HepG2 (cell line): ENCODE measurements around the gene JAGN1. TPM values are rescaled to one million over a fixed set of nuclear protein-coding genes. Genes with fewer than 3 reads are reported as not detected.

Experiments used
- ATAC-seq: fragments of 200-7000 bp; cut with Tn5 transposase; 3 replicates; pipeline ENCODE4 v1.9.1; 2020; ENCODE audit warnings: mild to moderate bottlenecking, moderate library complexity
- BruUV-seq: library from RNA; stranded (reverse); fragments of 400-500 nt; replicated peaks from 2 replicates; lab custom pipeline; 2021; lab: Mats Ljungman, UMichigan
- CTCF ChIA-PET: fragments of 300-600 bp; formaldehyde crosslinking; extraction: SDS; loops from one replicate; lab custom pipeline; 2021; ENCODE audit warnings: low total read pairs, inconsistent platforms, low intra/inter-chr PET ratio; lab: Yijun Ruan, JAX
- POLR2A ChIA-PET: fragments of 350-600 bp; sonication (Branson Sonifier 250); formaldehyde crosslinking; loops from one replicate; lab custom pipeline; 2020; ENCODE audit warnings: antibody characterized with exemption, inconsistent platforms; lab: Yijun Ruan, JAX
- DNase-seq: peaks from one replicate; pipeline ENCODE4 v3.0.0-alpha.2; 2015; ENCODE audit warnings: low spot score
- FAIRE-seq: peaks from 3 replicates; lab custom pipeline; 2011; peaks lifted over from hg19 to GRCh38; lab: Jason Lieb, UNC
- H2AFZ ChIP-seq: one replicate; pipeline ENCODE4 v1.6.1; 2011; ENCODE audit warnings: low read length, inconsistent platforms
- H3K27ac ChIP-seq: fragments of 300-600 bp; 3 replicates; pipeline ENCODE4 v1.8.0; 2011; ENCODE audit warnings: mixed run types, mild to moderate bottlenecking, mixed read lengths, low read length, inconsistent platforms; ENCODE audit not compliant: insufficient read depth; ENCODE audit errors: extremely low read length
- H3K27me3 ChIP-seq, 2 experiments: fragments of 200-600 bp in 1 of 2; 2 replicates in 1 of 2; 3 replicates in 1 of 2; pipeline versions ENCODE4 v1.6.0 to v1.8.0; 2011; ENCODE audit warnings: low read length in 2 of 2, mild to moderate bottlenecking in 2 of 2, moderate library complexity in 2 of 2, inconsistent platforms in 1 of 2; ENCODE audit not compliant: insufficient read depth in 2 of 2, control insufficient read depth in 1 of 2
- H3K36me3 ChIP-seq, 2 experiments: fragments of 200-600 bp in 1 of 2; replicated peaks in 1 of 2; 2 replicates in 1 of 2; 3 replicates in 1 of 2; pipeline versions ENCODE4 v1.5.1 to v1.8.0; 2011; ENCODE audit warnings: low read length in 2 of 2, inconsistent platforms in 1 of 2; ENCODE audit not compliant: insufficient read depth in 2 of 2, control insufficient read depth in 1 of 2
- H3K4me1 ChIP-seq: 2 replicates; pipeline ENCODE4 v1.5.1; 2012; ENCODE audit warnings: low read length, inconsistent platforms; ENCODE audit not compliant: insufficient read depth
- H3K4me2 ChIP-seq: 2 replicates; pipeline ENCODE4 v1.6.0; 2011; ENCODE audit warnings: low read depth, low read length, inconsistent platforms
- H3K4me3 ChIP-seq, 3 experiments: fragments of 200-600 bp in 1 of 3; sonication (generic), shearing (Covaris generic) in 1 of 3; replicated peaks in 1 of 3; 2 replicates each; pipeline ENCODE4 v1.5.1; 2011 to 2016; ENCODE audit warnings: low read length in 3 of 3, inconsistent platforms in 2 of 3, low read depth in 2 of 3, mild to moderate bottlenecking in 2 of 3, control low read depth in 1 of 3, mixed read lengths in 1 of 3; ENCODE audit not compliant: insufficient read depth in 1 of 3
- H3K79me2 ChIP-seq: one replicate; pipeline ENCODE4 v1.6.1; 2011; ENCODE audit warnings: low read length, inconsistent platforms; ENCODE audit not compliant: insufficient read depth
- H3K9ac ChIP-seq: 2 replicates; pipeline ENCODE4 v1.6.0; 2011; ENCODE audit warnings: mild to moderate bottlenecking, low read depth, low read length, inconsistent platforms; ENCODE audit not compliant: insufficient read depth
- H3K9me3 ChIP-seq: 2 replicates; pipeline ENCODE4 v1.5.1; 2012; ENCODE audit warnings: mild to moderate bottlenecking, low read length
- H4K20me1 ChIP-seq: 2 replicates; pipeline ENCODE4 v1.6.0; 2011; ENCODE audit warnings: inconsistent platforms, mild to moderate bottlenecking, low read length, moderate library complexity; ENCODE audit not compliant: insufficient read depth
- E2F2 ChIP-seq: sonication (generic); formaldehyde crosslinking; IDR thresholded peaks from 2 replicates; pipeline ENCODE4 v1.4.0; 2020; ENCODE audit warnings: missing genetic modification reagents, borderline replicate concordance
- TFAP4 ChIP-seq: sonication (generic); IDR thresholded peaks from 2 replicates; pipeline ENCODE4 v1.6.1; 2016; ENCODE audit warnings: low read depth, borderline replicate concordance
- ZC3H13 ChIP-seq: sonication (generic); formaldehyde crosslinking; IDR thresholded peaks from 2 replicates; pipeline ENCODE4 v1.8.1; 2023; ENCODE audit warnings: mild to moderate bottlenecking, missing genetic modification reagents, moderate library complexity
- ZNF451 ChIP-seq: sonication (generic); formaldehyde crosslinking; IDR thresholded peaks from 2 replicates; pipeline ENCODE4 v1.5.0; 2020; ENCODE audit warnings: mild to moderate bottlenecking, missing genetic modification reagents
- ZNF598 ChIP-seq: sonication (generic); formaldehyde crosslinking; IDR thresholded peaks from 2 replicates; pipeline ENCODE4 v1.5.1; 2020; ENCODE audit warnings: mild to moderate bottlenecking, missing genetic modification reagents, borderline replicate concordance
- WGBS: methylation state at CpG from one replicate; pipeline ENCODE4 v1.1.6; 2017; ENCODE audit warnings: low lambda C conversion rate; 5-methylcytosine and 5-hydroxymethylcytosine counted together
- in situ Hi-C: cut with HindIII; loops from 2 replicates; pipeline ENCODE4 v1.10.0; 2017; ENCODE audit warnings: low pct_unique_long_range_greater_than_20kb; ENCODE audit not compliant: extremely low pct_ligation_motif_present
- intact Hi-C: fragments of 100-400 bp; cut with micrococcal nuclease; formaldehyde crosslinking; loops from one replicate; pipeline ENCODE4 v1.10.0; 2022; ENCODE audit not compliant: unreplicated experiment
- polyA plus RNA-seq, 8 experiments: library from polyadenylated mRNA; depleted of rRNA in 3 of 8; stranded (reverse) in 7 of 8; unstranded in 1 of 8; fragments of >200 nt; fragmentation: Illumina TruSeq in 4 of 8; extraction: Trizol in 4 of 8; gene quantifications; 2 replicates each; pipeline versions ENCODE4 v1.2.1 to v1.2.3, GENCODE V29; 2011 to 2016; ENCODE audit warnings: low read depth in 4 of 8, missing spikeins in 1 of 8, mixed read lengths in 1 of 8; ENCODE audit not compliant: insufficient read depth in 1 of 8
- total RNA-seq, 5 experiments: library from RNA; depleted of rRNA; stranded (reverse); fragments of >200 nt; fragmentation: Illumina TruSeq; extraction: Trizol; gene quantifications; 2 replicates each; pipeline ENCODE4 v1.2.3, GENCODE V29; 2016; ENCODE audit warnings: low read depth in 1 of 5

Gene JAGN1
- total and polyA plus RNA-seq, 2 of the 13 experiments (the other 11 are each of a cell fraction or from before 2014, with no cell fraction given): 49.9 to 50.9 TPM

DNA sequence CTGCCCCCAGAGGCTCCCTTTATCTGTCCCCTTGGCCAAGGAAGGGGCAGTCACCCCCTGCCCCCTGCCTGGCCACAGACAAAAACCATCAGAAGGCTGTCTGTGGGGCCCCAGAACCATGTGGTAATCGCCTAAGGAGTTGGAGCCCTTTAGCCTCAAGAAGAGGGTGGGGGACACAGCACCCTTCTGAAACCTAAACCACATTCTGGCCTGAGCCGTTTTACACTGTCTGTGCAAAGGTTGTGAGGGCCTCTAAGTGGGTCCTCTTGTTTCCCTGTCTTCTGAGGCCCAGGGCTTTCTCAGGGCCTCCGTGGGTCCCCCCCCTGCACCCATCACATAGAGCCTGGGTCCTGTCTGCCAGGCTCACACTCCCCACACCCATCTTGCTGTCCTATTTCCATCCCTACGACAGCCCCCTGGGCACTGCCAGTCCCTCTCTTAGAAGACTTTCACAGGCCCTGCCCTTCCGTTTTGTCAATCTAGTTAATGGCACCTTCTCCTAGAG is 28.7 kb upstream of the JAGN1 start:
- no peaks in the 10 kb centered on the region for H3K9me3 ChIP-seq
- CTCF ChIA-PET: interaction anchor here (0.8 to 1.8 kb wide), 4 partner anchors 27 to 85 kb away, joined by 4 to 14 read pairs (median 7); no protein-coding TSS in a partner anchor
- no peaks in the 10 kb centered on the region for H3K79me2 ChIP-seq
- peak overlapping the region; percentile 61; the same call in 1 of the 2 replicates for H3K9ac ChIP-seq
- H3K27me3 ChIP-seq: peaks cover 0 to 12% of the 10 kb centered on the region in 2 experiments; a peak in 2 of 5 replicates
- H4K20me1 ChIP-seq: no peaks in the 10 kb centered on the region
- H3K4me2 ChIP-seq: peak overlapping the region; percentile 80
- POLR2A ChIA-PET: interaction anchor here (0.7 to 6.6 kb wide), 5 partner anchors 30 to 85 kb away, joined by 4 to 153 read pairs (median 5); partner anchors contain the start of genes CRELD1, IL17RC and IL17RE
- no peak overlapping the region for H2AFZ ChIP-seq
- ATAC-seq (no peak), DNase-seq (no peak), FAIRE-seq (no peak)
- no peak overlapping the region for H3K27ac ChIP-seq
- intact Hi-C loops (loop anchor here (1.0 to 2.0 kb wide), 5 partner anchors 17 to 86 kb away; partner anchors contain the start of gene JAGN1), in situ Hi-C loops (loop anchor here (5.0 kb wide), 1 partner anchor 36 kb away; no protein-coding TSS in a partner anchor)
- no peaks in the 10 kb centered on the region for H3K36me3 ChIP-seq
- BruUV-seq: no TSS peak
- TF ChIP-seq TFAP4 (no peak), ZNF598 (CRISPR knock-in tag) (no peak), ZC3H13 (CRISPR knock-in tag) (no peak), E2F2 (CRISPR knock-in tag) (no peak), ZNF451 (CRISPR knock-in tag) (0 out of 2 replicates have a peak, but pooled peaks have one; percentile 2)
- WGBS: 14% methylated on average over 3 of the region's 5 CpGs
- H3K4me3 ChIP-seq: peak overlapping the region in 1 of 3 experiments; percentile 77; a peak in 2 of 6 replicates
- H3K4me1 ChIP-seq: peaks cover 45% of the 10 kb centered on the region
